HEK293T (cell line): ENCODE results near the gene RBAK.
A peak's percentile ranks its signal among the peaks of the same experiment; 100 is the strongest.
"Not testable (repeated sequence)": the region's sequence is repeated elsewhere in the genome, so short reads cannot be mapped to it uniquely, and the experiment has no call there.

ENCODE experiments used
- BHLHE40 ChIP-seq: fragments of 450-650 bp; IDR thresholded peaks from 2 replicates; pipeline ENCODE4 v1.6.1; 2016; ENCODE audit warnings: mild to moderate bottlenecking, moderate library complexity, borderline replicate concordance
- FOXK2 ChIP-seq: fragments of 450-650 bp; IDR thresholded peaks from 2 replicates; pipeline ENCODE4 v1.6.1; 2016; ENCODE audit warnings: mild to moderate bottlenecking
- FOXM1 ChIP-seq: fragments of 450-650 bp; IDR thresholded peaks from 2 replicates; pipeline ENCODE4 v1.6.1; 2017; ENCODE audit warnings: mild to moderate bottlenecking, borderline replicate concordance
- HDGF ChIP-seq: fragments of 450-650 bp; IDR thresholded peaks from 2 replicates; pipeline ENCODE4 v1.6.1; 2017; ENCODE audit warnings: antibody characterized with exemption, borderline replicate concordance
- SUZ12 ChIP-seq: fragments of 450-650 bp; IDR thresholded peaks from 2 replicates; pipeline ENCODE4 v1.6.1; 2016; ENCODE audit warnings: mild to moderate bottlenecking
- ZNF384 ChIP-seq: fragments of 450-650 bp; IDR thresholded peaks from 2 replicates; pipeline ENCODE4 v1.6.1; 2016
- TF ChIP-seq, protein P1 (sequence below): fragments of 450-650 bp; IDR thresholded peaks from 2 replicates; pipeline ENCODE4 v1.6.1; 2016

DNA sequence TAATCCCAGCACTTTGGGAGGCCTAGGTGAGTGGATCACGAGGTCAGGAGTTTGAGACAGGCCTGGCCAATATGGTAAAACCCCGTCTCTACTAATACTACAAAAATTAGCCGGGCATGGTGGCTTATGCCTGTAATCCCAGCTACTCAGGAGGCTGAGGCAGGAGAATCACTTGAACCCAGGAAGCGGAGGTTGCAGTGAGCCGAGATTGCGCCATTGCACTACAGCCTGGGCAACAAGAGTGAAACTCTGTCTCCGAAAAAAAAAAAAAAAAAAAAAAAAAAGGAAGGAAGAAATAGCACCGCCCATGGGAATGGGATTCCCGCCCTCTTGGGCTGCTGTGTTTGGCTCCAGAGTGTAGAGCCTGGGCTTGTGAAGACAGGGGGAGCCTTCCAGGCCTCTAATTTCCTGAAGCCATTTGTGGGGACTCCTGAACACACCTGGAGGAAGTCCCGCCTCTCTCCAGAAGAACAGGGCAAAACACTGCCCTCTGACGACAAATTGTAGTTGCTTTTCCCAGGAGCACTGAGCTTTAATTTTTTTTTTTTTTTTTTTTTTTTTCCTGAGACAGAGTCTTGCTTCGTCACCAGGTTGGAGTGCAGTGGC is 42.7 kb downstream of the RBAK start:
- not testable (repeated sequence) for TF ChIP-seq SUZ12, BHLHE40, FOXK2, HDGF, FOXM1
- TF ChIP-seq ZNF384, result peak; percentile 69
- TF ChIP-seq, protein P1, sequence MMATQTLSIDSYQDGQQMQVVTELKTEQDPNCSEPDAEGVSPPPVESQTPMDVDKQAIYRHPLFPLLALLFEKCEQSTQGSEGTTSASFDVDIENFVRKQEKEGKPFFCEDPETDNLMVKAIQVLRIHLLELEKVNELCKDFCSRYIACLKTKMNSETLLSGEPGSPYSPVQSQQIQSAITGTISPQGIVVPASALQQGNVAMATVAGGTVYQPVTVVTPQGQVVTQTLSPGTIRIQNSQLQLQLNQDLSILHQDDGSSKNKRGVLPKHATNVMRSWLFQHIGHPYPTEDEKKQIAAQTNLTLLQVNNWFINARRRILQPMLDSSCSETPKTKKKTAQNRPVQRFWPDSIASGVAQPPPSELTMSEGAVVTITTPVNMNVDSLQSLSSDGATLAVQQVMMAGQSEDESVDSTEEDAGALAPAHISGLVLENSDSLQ, result not testable (repeated sequence)
